NCI-H345 treated with DMSO at 0.1 percent for 48 hours (cell line): ENCODE results near the gene ZC3H4.
A peak's percentile ranks its signal among the peaks of the same experiment; 100 is the strongest.

Experiments
- DNase-seq: peaks from one replicate; lab custom pipeline; 2025; ENCODE audit not compliant: unreplicated experiment; lab: John Stamatoyannopoulos, UW

ZC3H4 gene

DNA sequence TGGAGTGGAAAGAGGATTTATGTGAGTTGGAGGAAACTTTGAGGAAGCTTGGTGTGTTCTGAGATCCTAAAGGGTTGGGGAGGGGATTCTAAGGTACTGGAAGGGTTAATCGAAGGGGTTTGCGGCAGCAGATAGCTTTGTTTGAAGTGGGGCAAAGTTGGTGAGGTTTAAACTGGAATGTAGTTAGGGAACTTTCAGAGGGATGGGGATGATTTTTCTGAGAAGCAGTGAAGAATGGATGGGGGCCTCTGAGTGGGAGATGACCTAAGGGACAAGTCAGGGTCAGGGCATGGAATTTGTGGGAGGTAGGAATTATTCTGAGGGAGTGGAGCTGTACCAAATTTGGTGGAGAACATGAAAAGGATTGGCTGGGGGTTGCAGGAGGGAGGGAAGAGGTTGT is 21.0 kb upstream of the ZC3H4 start:
- DNase-seq: no peak

DNA sequence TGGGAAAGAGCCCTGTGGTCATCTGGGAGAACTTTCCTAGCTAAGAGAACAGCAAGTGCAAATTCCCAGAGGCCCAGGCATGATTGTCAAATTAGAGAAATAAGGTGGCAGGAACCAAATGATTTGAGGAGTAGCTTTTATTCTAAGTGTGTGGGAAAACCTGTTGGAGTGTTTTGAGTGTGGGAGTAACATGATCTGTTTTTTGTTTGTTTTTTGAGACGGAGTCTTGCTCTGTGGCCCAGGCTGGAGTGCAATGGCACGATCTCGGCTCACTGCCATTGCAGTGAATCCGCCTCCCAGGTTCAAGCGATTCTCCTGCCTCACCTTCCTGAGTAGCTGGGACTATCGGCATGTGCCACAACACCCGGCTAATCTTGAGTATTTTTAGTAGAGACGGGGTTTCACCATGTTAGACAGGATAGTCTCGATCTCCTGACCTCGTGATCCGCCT is 19.5 kb upstream of the ZC3H4 start:
- DNase-seq: no peak

DNA sequence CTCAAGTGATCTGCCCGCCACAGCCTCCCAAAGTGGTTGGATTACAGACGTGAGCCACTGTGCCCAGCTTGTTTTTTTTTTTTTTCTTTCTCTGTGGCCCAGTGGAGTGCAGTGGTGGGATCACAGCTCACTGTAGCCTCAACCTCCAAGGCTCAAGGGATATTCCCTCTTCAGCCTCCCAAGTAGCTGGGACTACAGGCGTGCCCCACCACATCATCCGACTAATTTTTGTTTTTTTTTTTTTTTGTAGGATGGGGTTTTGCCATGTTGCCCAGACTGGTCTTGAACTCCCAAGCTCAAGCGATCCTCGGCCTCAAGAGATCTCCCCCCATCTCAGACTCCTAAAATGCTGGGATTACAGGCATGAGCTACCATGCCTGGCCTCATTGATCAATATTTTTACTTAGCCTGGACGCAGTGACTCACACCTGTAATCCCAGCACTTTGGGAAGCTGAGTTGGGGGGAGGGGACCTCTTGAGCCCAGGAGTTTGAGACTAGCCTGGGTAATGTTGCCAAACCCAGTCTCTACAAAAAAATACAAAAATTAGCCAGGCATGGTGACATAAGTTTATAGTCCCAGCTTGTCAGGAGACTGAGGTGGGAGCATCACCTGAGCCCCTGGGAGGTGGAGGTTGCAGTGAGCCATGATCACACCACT is 18.7 kb upstream of the ZC3H4 start:
- no peak for DNase-seq

DNA sequence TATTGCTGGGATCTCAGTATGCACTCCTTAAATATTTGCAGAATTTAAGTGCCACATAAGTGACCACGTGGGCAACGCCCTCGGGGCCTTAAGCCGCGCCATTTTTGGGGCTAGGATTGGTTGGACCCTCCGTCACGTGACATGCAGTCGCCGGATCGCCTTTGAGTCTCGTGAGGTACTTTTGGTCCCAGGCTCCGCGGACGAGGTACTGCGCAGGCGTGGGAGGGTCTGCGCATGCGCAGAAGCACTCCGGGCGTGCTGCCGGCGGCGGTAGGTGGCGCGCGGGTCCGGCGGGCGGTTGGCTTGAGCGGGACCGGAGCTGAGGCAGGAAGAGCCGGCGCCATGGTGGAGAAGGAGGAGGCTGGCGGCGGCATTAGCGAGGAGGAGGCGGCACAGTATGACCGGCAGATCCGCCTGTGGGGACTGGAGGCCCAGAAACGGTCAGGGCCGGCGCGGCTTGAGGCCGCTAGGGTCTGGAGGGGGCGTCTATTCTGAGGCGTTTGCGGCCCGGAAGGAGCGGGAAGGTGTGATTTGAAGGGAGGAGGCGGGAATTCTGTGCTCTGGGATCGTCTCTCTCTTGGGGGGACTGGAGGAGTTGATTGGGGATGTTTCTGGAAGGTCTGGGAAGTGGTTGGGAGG is 17.1 kb upstream of the ZC3H4 start, which contains the start of gene SAE1:
Gene SAE1 (plus strand): TSS at position 247 of the 639 bp plus-strand sequence. CDS start 96 bp downstream, at position 343.
- DNase-seq: peak; percentile 86

DNA sequence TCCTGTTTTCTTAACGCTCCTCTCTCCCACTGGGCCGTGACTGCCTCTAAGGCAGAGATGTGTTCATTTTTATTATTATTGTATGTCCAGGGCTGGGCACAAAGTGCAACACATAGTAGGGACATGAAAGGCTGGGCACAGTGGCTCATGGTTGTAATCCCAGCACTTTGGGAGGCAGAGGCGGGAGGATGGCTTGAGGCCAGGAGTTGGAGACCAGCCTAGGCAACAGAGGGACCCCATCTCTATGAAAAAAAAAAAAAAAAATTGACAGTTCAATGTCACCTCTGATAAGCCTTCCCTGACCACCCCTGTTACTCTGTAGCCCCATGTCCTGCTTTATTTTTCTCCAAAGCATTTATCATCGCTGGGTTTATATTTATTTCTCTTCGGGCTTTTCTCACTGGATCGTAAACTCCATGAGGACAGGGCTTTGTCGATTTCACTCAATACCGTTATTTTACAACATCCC is 16.6 kb upstream of the ZC3H4 start:
- DNase-seq: no peak

DNA sequence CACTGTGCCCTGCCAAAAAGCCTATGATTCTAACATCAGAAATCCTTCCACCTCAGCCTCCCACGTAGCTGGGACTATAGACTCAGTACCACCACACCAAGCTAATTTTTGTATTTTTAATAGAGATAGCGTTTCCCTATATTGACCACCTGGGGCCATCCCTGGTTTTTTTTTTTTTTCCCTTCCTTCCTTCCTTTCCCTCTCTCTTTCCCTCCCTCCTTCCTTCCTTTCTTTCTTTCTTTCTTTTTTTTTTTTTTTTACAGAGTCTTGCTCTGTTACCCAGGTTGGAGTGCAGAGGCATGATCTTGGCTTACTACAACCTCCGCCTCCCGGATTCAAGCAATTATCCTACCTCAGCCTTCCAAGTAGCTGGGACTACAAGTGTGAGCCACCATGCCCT is 16.0 kb upstream of the ZC3H4 start:
- no peak for DNase-seq

DNA sequence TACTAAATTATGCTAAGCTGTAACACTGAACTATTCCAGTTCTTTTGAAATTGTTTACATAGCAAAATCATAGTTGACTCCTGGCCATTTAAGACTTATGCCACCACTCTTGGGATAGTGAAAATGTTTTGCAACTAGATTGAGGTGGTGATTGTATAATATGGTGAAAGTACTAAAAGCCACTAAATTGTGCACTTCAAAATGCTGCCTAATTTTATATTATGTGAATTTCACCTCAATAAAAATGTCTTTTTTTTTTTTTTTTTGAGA is 12.0 kb upstream of the ZC3H4 start:
- DNase-seq: no peak

DNA sequence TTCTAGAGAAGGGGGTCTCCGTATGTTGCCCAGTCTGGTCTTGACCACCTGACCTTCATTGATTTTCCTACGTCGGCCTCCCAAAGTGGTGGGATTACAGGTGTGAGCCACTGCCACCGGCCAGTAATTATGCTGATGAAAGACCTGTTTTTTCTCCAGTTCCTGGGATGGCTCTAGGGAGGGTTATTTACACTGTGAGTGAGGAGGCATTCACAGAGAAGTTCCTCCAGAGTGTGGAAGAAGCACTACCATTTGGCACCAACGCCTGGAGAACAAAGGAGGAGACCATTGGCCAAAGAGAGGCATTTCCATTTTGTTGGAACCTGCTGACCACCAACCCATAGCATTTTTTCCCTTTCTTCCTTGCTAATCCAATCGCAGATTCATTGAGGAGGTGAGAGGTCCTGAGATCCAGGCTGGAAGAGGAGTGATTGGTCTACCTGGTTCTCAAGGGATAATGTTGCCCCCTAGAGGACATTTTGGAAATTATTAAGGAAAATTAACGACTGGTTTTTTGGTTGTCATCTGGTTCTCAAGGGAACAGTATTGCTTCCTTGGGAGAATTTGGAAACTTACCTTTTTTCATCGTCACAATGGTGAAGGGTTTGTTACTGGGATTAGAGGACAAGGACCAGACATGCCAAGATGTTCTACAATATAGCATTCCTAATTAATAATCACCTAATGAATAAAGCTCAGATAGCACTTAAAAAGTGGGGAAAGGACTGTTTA is 11.5 kb upstream of the ZC3H4 start:
- peak; percentile 6 for DNase-seq

DNA sequence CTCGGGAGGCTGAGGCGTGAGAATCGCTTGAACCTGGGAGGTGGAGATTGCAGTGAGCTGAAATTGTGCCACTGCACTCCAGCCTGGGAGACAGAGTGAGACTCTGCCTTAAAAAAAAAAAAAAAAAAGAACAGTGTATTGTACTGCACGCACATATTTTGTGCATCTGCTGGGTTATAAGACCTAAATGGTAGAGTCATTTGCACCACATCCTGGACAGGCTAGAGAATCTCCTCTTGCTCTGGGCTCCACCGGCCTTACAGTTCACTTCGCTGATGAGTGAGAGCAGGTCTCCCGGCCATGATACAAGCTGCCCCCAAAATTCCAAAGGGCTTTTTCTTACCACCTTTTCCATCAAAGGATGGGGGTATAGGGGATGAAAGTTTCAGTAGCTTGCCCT is 9.8 kb upstream of the ZC3H4 start:
- DNase-seq: no peak

DNA sequence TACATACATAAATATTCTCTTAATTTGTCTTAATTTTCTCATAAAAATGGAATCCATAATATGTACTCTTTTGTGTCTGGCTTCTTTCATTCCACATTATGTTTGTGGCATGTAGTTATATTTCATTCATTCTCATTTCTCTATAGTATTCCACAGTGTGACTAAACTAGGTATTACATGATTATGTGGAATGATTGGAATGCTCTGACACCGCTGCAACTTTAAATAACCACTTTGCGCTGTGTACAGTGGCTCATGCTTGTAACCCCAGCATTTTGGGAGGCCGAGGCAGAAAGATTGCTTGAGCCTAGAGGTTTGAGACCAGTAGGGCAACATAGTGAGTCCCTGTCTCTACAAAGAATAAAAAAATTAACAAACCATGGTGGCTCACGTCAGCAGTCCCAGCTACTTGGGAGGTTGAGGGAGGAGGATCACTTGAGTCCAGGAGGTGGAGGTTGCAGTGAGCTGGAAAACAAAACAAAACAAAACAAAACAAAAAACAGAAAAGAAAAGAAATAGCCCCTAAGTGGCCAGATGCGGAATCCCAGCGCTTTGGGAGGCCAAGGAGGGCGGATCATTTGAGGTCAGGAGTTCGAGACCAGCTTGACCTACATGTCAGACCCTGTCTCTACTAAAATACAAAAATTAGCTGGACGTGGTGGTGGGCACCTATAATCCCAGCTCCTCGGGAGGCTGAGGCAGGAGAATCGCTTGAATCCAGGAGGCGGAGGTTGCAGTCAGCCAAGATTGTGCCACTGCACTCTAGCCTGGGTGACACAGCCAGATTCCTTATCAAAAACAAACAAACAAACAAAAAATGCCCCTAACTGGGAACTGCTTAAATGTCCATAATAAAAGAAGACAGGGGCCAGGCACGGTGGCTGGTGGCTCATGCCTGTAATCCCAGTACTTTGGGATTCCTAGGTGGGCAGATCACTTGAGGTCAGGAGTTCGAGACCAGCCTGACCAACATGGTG is 9.1 kb upstream of the ZC3H4 start:
- DNase-seq: no peak

DNA sequence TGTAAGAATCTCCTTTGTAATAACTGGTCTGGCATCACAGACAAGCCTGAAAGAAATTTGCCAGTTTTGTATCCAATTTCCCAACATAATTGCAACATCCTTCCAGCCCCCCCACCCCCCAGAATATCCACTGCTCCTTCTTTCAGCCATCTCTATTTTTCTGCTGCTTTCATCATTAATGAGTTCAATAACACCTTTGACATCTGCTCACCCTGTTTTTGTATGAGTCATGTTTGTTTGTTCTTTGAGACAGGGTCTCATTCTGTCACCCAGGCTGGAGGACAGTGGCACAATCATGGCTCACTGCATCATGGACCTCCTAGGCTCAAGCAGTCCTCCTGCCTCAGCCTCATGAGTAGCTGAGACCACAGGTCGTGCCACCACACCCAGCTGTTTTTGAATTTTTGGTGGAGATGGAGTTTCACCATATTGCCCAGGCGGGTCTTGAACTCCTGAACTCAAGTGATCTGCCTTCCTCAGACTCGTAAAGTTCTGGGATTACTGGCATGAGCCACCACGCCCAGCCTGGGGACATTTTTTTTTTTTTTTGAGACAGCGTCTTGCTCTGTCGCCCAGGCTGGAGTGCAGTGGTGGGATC is 7.0 kb upstream of the ZC3H4 start:
- DNase-seq: no peak

DNA sequence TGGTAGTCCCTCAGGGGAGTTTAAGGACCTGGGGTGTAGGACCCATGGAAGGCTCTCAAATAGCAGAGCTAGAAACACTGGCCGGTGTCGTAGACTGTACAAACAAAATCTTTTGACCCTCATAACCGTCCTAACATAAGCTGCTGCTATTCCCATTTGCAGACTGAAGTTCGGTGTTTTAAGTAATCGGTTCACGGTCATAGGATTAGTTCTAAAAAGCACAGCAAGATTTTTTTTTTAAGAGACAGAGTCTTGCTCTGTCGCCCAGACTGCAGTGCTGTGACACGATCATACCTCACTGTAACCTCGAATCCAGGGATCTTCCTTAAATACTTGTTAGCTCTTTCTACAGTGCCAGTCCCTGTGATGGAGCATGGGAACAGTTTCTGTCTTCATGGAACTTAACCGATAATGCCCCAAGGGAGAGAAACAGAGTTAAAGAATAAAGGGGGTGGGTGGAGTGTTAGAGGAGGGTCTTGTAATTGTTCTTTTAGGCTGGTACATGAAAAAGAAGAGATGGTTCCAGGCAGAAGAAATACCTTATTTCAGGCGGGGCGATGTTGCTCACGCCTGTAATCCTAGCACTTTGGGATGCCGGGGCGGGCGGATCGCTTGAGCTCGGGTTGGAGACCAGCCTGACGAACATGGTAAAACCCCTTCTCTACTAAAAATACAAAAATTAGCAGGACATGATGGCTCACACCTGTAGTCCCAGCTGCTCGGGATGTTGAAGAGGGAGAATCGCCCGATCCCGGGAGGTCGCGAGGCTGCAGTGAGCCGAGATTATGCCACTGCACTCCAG is 475 bp upstream of the ZC3H4 start:
- DNase-seq: peak; percentile 54

DNA sequence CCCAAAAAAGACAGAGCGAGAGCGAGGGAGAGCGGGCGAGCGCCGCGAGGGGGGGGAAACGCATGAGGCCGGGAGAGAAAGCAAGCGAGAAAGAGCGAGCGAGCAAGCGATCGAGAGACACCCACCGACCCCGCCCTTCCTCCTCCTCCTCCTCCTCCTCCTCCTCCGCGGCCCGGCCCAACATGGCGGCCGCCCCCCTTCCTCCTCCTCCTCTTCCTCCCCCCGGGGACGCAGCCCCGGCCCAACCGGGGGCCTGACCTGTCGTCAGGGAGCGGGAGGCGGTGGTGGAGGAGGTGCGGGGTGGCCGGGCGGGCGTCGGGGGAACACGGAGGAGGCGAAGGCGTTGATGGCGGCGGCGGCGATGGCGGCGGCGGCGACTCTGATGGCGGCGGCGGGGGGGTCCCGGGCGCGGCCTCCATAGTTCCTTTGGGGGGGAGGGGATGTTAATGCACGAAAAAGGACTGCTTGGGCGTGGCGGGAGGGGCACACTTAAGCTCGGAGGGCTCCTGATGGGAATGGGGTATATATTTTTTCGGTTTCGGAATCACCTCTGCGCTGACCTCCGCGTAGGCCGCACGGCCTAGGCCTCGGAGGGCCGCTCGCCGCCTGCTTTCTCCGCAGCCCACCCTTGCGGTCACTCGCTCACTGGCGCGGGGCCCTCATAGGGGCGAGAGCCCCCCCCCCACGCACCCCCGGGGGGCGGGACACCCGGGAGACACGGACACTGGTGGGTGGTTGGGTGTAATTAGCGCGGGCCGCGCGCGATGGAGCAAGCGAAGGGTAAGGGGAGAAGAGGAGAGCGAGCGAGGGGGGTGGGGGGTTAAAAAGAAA is 1.2 kb downstream of the ZC3H4 start:
- DNase-seq: no peak

DNA sequence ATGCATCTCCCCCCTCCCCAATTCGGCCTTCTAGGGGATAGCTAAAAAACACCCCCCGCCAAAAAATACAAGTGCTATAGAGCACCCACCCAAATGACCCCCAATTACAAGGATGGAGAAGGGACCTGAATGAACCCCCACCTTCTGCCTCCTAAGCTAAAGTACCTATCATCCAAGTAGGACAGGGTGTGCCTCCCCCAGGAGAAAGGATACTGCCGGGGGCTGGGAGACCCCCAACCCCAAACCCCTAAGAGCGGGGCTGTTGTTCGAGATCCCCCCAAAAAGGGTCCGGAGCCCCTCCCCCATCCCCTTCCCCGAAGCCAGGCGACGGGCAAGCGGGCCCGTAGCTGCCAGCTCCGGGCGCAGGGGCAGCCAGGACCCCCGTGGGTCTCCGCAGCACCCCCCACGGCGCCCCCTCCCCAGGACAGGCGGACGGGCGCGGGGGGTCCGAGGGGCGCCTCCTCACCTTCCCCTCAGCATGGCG is 1.9 kb downstream of the ZC3H4 start:
- no peak for DNase-seq

DNA sequence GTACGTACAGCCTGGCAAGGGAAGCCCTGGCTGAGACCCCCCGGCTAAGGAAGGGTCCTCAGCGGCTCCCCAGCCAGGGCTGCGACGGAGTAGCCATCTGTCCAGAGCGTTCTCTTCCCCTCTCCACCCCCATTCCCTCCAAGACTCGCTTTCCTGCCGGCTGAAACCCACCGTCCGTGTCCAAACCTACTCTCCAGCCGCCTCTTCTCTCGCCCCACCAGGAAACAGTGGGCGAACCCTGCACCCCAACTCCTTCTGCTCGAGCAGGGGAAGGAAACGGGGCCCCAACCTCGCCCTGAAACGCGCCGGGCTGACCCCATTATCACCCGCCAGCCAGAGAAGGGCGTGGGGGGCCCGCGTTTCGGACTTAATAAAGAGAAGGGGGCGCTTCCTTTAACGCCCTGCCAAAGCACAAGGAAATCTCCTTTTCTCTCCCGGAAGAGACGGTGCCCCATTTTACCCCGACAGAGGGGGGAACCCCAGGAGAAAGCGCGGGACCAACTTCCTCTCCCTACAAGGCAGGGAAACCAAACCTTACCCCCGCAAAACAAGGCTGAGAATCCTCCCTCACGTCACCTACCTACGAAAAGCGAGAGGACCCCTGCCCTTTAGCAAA is 2.5 kb downstream of the ZC3H4 start:
- DNase-seq: no peak

DNA sequence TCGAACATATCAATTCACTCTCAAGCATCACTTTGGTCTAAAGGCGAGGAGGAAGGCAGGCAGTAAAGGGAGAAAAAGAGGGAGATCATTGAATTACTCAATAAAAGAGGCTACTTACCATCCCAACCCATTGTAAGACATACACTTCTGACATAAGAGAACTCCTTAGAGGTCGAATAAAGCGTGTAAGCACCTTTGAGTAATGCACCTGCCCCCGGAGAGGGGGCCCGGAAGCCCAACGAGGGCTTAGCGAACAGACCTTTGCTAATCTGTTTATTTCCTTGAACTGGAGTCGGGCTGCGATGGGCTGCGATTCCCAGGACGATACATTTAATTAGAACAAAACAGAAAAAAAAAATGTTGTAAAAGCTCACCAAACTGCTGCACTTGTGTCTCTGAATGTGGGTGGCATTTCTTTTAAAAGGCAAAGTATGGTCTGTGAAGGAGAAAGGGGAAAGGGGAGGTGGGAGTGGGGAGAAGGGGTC is 3.0 kb downstream of the ZC3H4 start:
- no peak for DNase-seq

DNA sequence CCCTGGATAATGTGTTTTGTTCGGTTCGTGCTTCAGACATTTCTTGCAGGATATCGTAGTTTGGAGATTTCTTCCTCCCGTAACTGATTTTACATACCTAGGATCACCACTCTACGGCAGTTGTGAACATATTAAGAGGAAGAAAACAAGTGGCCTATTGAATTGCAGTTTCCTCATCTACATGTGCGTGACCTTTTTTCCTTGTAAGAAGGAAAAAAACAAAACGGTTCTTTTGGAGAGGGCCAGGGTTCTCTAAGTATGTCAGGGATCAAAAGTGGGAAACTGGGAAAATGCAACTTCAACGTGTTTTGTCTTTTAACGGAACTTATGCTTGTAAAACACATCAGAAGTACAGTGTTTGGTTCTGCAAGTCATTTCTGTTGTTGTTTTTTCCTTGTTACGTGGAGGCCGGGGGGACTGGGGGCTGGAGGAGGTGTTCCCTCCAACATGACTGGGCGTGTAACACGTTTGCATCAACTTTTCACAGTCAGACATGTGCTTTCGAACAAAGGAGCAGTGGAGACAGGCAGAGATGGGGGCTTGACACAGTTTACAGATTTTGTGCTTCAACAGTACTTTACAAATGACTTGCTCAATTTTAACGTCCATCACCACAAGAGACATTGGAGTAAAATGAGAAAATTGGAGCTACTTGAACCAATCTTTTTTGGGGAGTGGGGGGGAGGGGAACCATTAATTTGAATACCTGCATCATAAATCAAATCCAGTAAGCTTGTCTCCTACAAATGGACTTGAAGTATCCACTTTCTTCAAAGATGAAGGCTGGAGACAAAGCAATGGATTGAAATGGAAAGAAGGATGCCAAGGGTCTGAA is 3.8 kb downstream of the ZC3H4 start:
- DNase-seq: no peak
